Effector CD4-positive, alpha-beta T cell (primary cell): ENCODE results near the gene LRRC37A2.
"Not testable (repeated sequence)": the region's sequence is repeated elsewhere in the genome, so short reads cannot be mapped to it uniquely, and the experiment has no call there.

ENCODE experiments used
- DNase-seq: peaks from one replicate; pipeline ENCODE4 v3.0.0-alpha.2; 2020

LRRC37A2 gene

GRCh38 chr17:46598344-46598931, 86.2 kb downstream of the LRRC37A2 start:
- DNase-seq, result not testable (repeated sequence)

DNA sequence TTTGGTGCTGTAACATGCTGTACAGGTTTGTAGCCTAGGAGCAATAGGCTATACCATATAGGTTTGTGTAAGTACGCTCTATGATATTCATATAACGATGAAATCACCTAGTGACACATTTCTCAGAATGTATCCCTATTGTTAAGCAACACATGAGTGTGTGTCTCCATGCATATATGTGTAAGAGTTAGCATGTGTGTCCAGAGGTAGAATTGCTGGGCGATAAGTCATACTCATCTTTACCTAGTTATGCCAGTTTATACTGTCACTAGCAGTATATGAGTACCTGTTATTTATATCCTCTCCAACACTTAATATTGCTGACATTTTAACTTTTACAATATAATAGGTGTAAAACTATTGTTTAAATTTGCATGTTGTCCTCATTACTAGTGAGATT, 88.5 kb downstream of the LRRC37A2 start:
- not testable (repeated sequence) for DNase-seq

GRCh38 chr17:46603125-46603524, 90.9 kb downstream of the LRRC37A2 start:
- DNase-seq, result not testable (repeated sequence)
